Panc1 (cell line): Measurements from ENCODE around the gene HACD4. TPM values are rescaled to one million over a fixed set of nuclear protein-coding genes. Genes with fewer than 3 reads are reported as not detected.

Source experiments
- ATAC-seq: fragments of 200-7000 bp; cut with Tn5 transposase; 2 replicates; pipeline ENCODE4 v1.9.1; 2020; ENCODE audit warnings: mild to moderate bottlenecking, moderate library complexity
- BruUV-seq: library from RNA; stranded (reverse); fragments of 400-500 nt; replicated peaks from 2 replicates; lab custom pipeline; 2021; lab: Mats Ljungman, UMichigan
- CTCF ChIA-PET: fragments of 300-600 bp; sonication (Branson Sonifier 250); formaldehyde crosslinking; loops from one replicate; lab custom pipeline; 2022; ENCODE audit warnings: antibody characterized with exemption; lab: Charles Lee
- POLR2A ChIA-PET: fragments of 300-600 bp; sonication (Branson Sonifier 250); formaldehyde crosslinking; loops from one replicate; lab custom pipeline; 2022; ENCODE audit warnings: antibody characterized with exemption; lab: Charles Lee
- DNase-seq: peaks from one replicate; pipeline ENCODE4 v3.0.0-alpha.2; 2010; ENCODE audit warnings: low read depth, low spot score
- H3K27ac ChIP-seq: 2 replicates; pipeline ENCODE4 v1.5.1; 2011; ENCODE audit warnings: mild to moderate bottlenecking, low read length, inconsistent platforms
- H3K27me3 ChIP-seq: fragments of 200-500 bp; sonication (Bioruptor generic); 2 replicates; pipeline ENCODE4 v1.6.0; 2014; ENCODE audit warnings: low read length, inconsistent platforms; ENCODE audit not compliant: control insufficient read depth, insufficient read depth
- H3K36me3 ChIP-seq: fragments of 200-500 bp; sonication (Bioruptor generic); 2 replicates; pipeline ENCODE4 v1.5.1; 2014; ENCODE audit warnings: inconsistent platforms, mild to moderate bottlenecking, low read length, moderate library complexity; ENCODE audit not compliant: control insufficient read depth, insufficient read depth
- H3K4me1 ChIP-seq: 2 replicates; pipeline ENCODE4 v1.5.1; 2011; ENCODE audit warnings: inconsistent platforms, mild to moderate bottlenecking, low read length, moderate library complexity; ENCODE audit not compliant: control insufficient read depth, insufficient read depth
- H3K4me3 ChIP-seq, 2 experiments: 2 replicates each; pipeline ENCODE4 v1.5.1; 2011 to 2012; ENCODE audit warnings: low read depth in 2 of 2, low read length in 2 of 2, mild to moderate bottlenecking in 2 of 2, inconsistent platforms in 1 of 2, moderate library complexity in 1 of 2
- H3K9me3 ChIP-seq: fragments of 200-500 bp; sonication (Bioruptor generic); 2 replicates; pipeline ENCODE4 v1.5.1; 2014; ENCODE audit warnings: low read depth, mild to moderate bottlenecking, inconsistent platforms, low read length, moderate library complexity; ENCODE audit not compliant: control insufficient read depth, insufficient read depth
- CTCF ChIP-seq: fragments of 450-650 bp; IDR thresholded peaks from 2 replicates; pipeline ENCODE4 v1.5.1; 2017; ENCODE audit warnings: mild to moderate bottlenecking
- POLR2AphosphoS5 ChIP-seq: IDR thresholded peaks from 2 replicates; pipeline ENCODE4 v1.6.1; 2012; ENCODE audit warnings: mild to moderate bottlenecking, low read depth, low read length, moderate library complexity
- REST ChIP-seq, 2 experiments: IDR thresholded peaks; 2 replicates each; pipeline ENCODE4 v1.6.1; 2011 to 2012; ENCODE audit warnings: low read depth in 2 of 2, control low read depth in 1 of 2, low read length in 1 of 2, mild to moderate bottlenecking in 1 of 2, moderate library complexity in 1 of 2; ENCODE audit not compliant: insufficient read depth in 1 of 2
- SIN3A ChIP-seq: IDR thresholded peaks from 2 replicates; pipeline ENCODE4 v1.6.1; 2012; ENCODE audit warnings: low read depth, mild to moderate bottlenecking, low read length, moderate library complexity, borderline replicate concordance; ENCODE audit not compliant: insufficient read depth
- TCF7L2 ChIP-seq: IDR thresholded peaks from 2 replicates; pipeline ENCODE4 v1.6.1; 2011; ENCODE audit warnings: mild to moderate bottlenecking, low read depth, low read length, inconsistent platforms
- in situ Hi-C: cut with HindIII; loops from 2 replicates; pipeline ENCODE4 v1.10.0; 2016; ENCODE audit warnings: low sequenced_read_pairs, low pct_unique_long_range_greater_than_20kb
- intact Hi-C: fragments of 100-400 bp; cut with micrococcal nuclease; formaldehyde crosslinking; loops from one replicate; pipeline ENCODE4 v1.10.0; 2022; ENCODE audit not compliant: unreplicated experiment
- total RNA-seq: library from RNA; stranded (reverse); gene quantifications from one replicate; pipeline ENCODE4 v1.2.1, GENCODE V29; 2021; ENCODE audit not compliant: unreplicated experiment

HACD4 gene
- total RNA-seq, 1 experiment from 2014 or later, result 0.13 TPM

GRCh38 chr9:21030389-21031035 lies 928 bp downstream of the HACD4 start:
- no peak overlapping the region for H3K4me3 ChIP-seq
- H3K27me3 ChIP-seq, result no peaks in the 10 kb centered on the region
- POLR2A ChIA-PET, result no interaction called here
- CTCF ChIA-PET, result no interaction called here
- H3K36me3 ChIP-seq, result no peaks in the 10 kb centered on the region
- intact Hi-C loops, result no loop called here
- H3K9me3 ChIP-seq, result no peaks in the 10 kb centered on the region
- in situ Hi-C loops, result no loop called here
- ATAC-seq (no peak), DNase-seq (no peak)
- H3K27ac ChIP-seq, result no peak overlapping the region
- no peak for TF ChIP-seq SIN3A
- TF ChIP-seq TCF7L2, result no peak
- BruUV-seq, result no TSS peak
- no peaks in the 10 kb centered on the region for H3K4me1 ChIP-seq

DNA sequence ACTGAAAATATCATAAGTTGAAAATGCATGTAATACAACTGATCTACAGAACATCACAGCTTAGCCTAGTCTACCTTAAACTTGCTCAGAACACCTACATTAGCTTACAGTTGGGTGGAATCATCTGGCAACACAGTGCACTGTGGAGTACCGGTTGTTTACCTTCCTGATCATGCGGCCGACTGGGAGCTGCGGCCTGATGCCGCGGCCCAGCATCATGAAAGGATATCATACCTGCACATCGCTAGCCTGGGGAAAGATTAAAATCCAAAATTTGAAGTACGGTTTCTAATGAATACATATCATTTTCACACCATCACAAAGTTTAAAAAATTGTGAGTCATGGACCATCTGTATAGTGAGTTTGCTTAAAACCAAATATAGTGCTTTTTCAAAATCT lies 1.8 kb downstream of the HACD4 start:
- Histone ChIP-seq H3K27ac (no peak overlapping the region), H3K9me3 (no peaks in the 10 kb centered on the region), H3K36me3 (no peaks in the 10 kb centered on the region), H3K4me1 (no peaks in the 10 kb centered on the region), H3K27me3 (no peaks in the 10 kb centered on the region), H3K4me3 (no peak overlapping the region)
- CTCF ChIA-PET, result no interaction called here
- DNase-seq, result no peak
- ATAC-seq, result no peak
- POLR2A ChIA-PET, result no interaction called here
- in situ Hi-C loops (no loop called here), intact Hi-C loops (no loop called here)
- no peak for TF ChIP-seq CTCF
- no peak for TF ChIP-seq POLR2AphosphoS5
- no peak for TF ChIP-seq SIN3A
- no peak for TF ChIP-seq REST (IDR thresholded peaks at IDR 0.05; ENCODE audit: insufficient read depth in 1 of 2, low read depth in 2 of 2, low read length in 1 of 2)
- no peak for TF ChIP-seq TCF7L2
- BruUV-seq, result no TSS peak

- Histone ChIP-seq H3K36me3 (no peaks in the 10 kb centered on the region), H3K27ac (no peak overlapping the region), H3K9me3 (no peaks in the 10 kb centered on the region), H3K4me3 (no peak overlapping the region), H3K4me1 (no peaks in the 10 kb centered on the region), H3K27me3 (no peaks in the 10 kb centered on the region)
- intact Hi-C loops (no loop called here), in situ Hi-C loops (no loop called here)
- no peak for TF ChIP-seq CTCF
- no peak for TF ChIP-seq SIN3A
- TF ChIP-seq REST (IDR thresholded peaks at IDR 0.05; ENCODE audit: insufficient read depth in 1 of 2, low read depth in 2 of 2, low read length in 1 of 2), result no peak
- no peak for TF ChIP-seq POLR2AphosphoS5
- no peak for TF ChIP-seq TCF7L2
- ChIA-PET CTCF (no interaction called here), POLR2A (no interaction called here)
- no TSS peak for BruUV-seq
- no peak for DNase-seq
- ATAC-seq, result no peak
Observed at GRCh38 chr9:21028466-21028865, 3.0 kb downstream of the HACD4 start.
